ENCODE measurements around the gene PPT2.

PPT2 gene

DNA sequence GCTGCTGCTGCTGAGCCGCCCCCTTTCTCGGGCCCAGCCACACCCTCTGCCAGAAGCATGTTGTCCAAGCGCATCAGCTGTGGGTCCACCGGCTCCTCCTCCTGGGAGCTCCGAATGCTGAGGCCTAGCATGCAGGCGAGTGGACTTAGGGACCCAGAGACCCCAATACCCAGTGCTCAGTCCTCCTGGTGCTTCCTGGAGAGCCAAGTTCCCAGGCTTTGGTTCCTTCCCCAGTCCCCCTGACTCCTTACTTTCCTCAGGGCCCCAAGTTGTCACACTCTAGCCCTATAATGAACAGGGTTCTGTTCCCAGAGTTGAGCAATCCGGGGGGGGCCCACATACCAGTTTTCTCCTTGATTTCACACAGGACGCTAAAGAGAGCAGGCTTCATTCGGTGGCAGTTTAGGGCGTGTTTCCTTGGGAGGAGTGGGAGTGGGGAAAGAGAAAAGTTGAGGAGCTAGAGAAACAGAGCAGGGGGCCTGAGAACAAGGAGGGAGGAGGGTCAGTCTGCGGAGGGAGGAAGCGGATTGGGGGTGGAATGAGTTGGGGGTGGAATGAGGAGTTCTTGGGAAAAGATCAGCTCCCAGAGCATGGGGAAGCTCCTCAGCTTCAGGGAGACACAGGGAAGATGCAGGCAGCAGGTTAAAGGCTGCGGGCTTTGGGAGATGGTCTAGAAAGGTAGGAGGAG is 34.6 kb downstream of the PPT2 start:
- Histone ChIP-seq H3K27me3 (replicated peaks in 2 of 5; ENCODE audit: control insufficient read depth in 4 of 5, insufficient read depth in 5 of 5, low read length in 4 of 5) (no peaks in the 10 kb centered on the region), H3K4me3 (ENCODE audit: control insufficient read depth in 1 of 7, extremely low read depth in 1 of 7, insufficient read depth in 4 of 7, low read depth in 2 of 7, low read length in 6 of 7) (peak overlapping the region; percentile 51 to 90 (median 82)), H3K4me1 (ENCODE audit: control extremely low read depth in 1 of 4, control insufficient read depth in 4 of 4, insufficient read depth in 4 of 4, low read length in 3 of 4) (peaks cover 9 to 63% (median 61%) of the 10 kb centered on the region in 4 experiments), H3K27ac (ENCODE audit: insufficient read depth in 1 of 2, low read depth in 1 of 2, low read length in 2 of 2, poor library complexity in 1 of 2, severe bottlenecking in 2 of 2) (peak overlapping the region; percentile 87 to 93), H3K9me3 (ENCODE audit: control extremely low read depth in 1 of 5, control insufficient read depth in 4 of 5, insufficient read depth in 2 of 5, low read depth in 1 of 5, low read length in 4 of 5) (no peaks in the 10 kb centered on the region), H3K36me3 (ENCODE audit: control insufficient read depth in 4 of 4, insufficient read depth in 4 of 4, low read length in 3 of 4) (peaks cover 5 to 39% (median 19%) of the 10 kb centered on the region in 4 experiments)
- WGBS (ENCODE audit: insufficient coverage) = 34% methylated on average over 5 of the region's 13 CpGs
- POLR2A ChIA-PET = interaction anchor here (1.1 to 1.2 kb wide), 2 partner anchors 9 to 783 kb away, joined by 3 to 5 read pairs; no protein-coding TSS in a partner anchor
- CTCF ChIA-PET = interaction anchor here (2.9 kb wide), 1 partner anchor 9 kb away, joined by 9 read pairs; no protein-coding TSS in a partner anchor
- no peak for DNase-seq

DNA sequence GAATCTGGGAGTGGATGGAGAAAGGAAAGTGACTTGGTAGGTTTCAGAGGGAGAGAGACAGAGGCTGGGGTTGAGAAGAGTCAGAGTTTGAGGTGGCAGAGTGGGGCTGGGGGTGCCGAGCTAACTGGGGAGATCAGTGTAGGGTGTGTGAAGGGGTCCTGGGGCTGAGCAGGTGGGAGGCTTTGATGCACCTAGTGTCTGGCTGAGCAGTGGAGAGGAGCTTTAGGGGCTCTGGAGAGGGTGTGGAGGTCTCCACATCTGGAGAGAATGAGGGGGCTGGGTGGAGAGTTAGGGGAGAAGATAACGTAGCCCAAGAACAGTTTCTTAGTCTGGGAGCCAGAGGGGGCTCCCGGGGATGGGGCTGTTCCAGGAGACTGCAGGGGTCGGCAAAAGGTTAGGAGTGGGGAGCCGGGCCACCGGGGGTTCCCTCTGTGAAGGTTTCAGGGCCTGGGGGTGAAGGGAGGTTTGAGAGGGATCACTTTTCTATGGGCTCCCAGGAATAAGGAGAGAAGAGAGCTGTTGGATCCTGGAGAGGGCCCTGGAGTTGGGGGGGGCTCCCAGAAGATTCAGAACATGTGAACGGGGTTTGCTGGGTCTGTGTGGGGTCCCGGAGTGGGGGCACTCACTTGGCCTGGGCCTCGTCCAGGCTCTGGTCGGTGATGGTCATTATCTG is 35.3 kb downstream of the PPT2 start:
- Histone ChIP-seq H3K36me3 (ENCODE audit: control insufficient read depth in 4 of 4, insufficient read depth in 4 of 4, low read length in 3 of 4) (peaks cover 2 to 32% (median 17%) of the 10 kb centered on the region in 4 experiments), H3K9me3 (ENCODE audit: control extremely low read depth in 1 of 5, control insufficient read depth in 4 of 5, insufficient read depth in 2 of 5, low read depth in 1 of 5, low read length in 4 of 5) (no peaks in the 10 kb centered on the region), H3K4me3 (ENCODE audit: control insufficient read depth in 1 of 7, extremely low read depth in 1 of 7, insufficient read depth in 4 of 7, low read depth in 2 of 7, low read length in 6 of 7) (peak overlapping the region; percentile 51 to 90 (median 82)), H3K27me3 (replicated peaks in 2 of 5; ENCODE audit: control insufficient read depth in 4 of 5, insufficient read depth in 5 of 5, low read length in 4 of 5) (no peaks in the 10 kb centered on the region), H3K4me1 (ENCODE audit: control extremely low read depth in 1 of 4, control insufficient read depth in 4 of 4, insufficient read depth in 4 of 4, low read length in 3 of 4) (peaks cover 15 to 70% (median 68%) of the 10 kb centered on the region in 4 experiments), H3K27ac (ENCODE audit: insufficient read depth in 1 of 2, low read depth in 1 of 2, low read length in 2 of 2, poor library complexity in 1 of 2, severe bottlenecking in 2 of 2) (peak overlapping the region; percentile 87 to 93)
- ChIA-PET POLR2A (interaction anchor here (1.1 to 1.2 kb wide), 2 partner anchors 10 to 783 kb away, joined by 3 to 5 read pairs; no protein-coding TSS in a partner anchor), CTCF (interaction anchor here (2.9 kb wide), 1 partner anchor 10 kb away, joined by 9 read pairs; no protein-coding TSS in a partner anchor)
- no peak for DNase-seq
- 7% methylated on average over 5 of the region's 10 CpGs for WGBS (ENCODE audit: insufficient coverage)

DNA sequence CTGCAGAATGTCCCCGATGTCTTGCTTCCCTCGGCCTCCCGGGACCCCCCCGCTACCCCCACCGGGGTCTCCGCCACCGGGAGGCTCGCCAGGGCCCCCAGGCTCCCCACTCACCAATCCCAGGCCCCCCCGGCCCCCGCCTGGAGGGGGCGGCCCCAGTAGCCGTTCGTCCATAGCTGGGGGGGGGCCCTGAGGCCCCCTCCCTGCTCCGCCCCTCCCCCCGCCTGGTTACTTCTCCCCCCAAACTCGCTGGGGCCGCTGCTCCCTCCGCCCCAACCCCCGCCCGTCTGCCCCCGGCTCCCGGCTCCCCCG is 35.8 kb downstream of the PPT2 start:
- Histone ChIP-seq H3K4me1 (ENCODE audit: control extremely low read depth in 1 of 4, control insufficient read depth in 4 of 4, insufficient read depth in 4 of 4, low read length in 3 of 4) (peaks cover 18 to 75% (median 72%) of the 10 kb centered on the region in 4 experiments), H3K27ac (ENCODE audit: insufficient read depth in 1 of 2, low read depth in 1 of 2, low read length in 2 of 2, poor library complexity in 1 of 2, severe bottlenecking in 2 of 2) (peak overlapping the region; percentile 87 to 93), H3K9me3 (ENCODE audit: control extremely low read depth in 1 of 5, control insufficient read depth in 4 of 5, insufficient read depth in 2 of 5, low read depth in 1 of 5, low read length in 4 of 5) (no peaks in the 10 kb centered on the region), H3K4me3 (ENCODE audit: control insufficient read depth in 1 of 7, extremely low read depth in 1 of 7, insufficient read depth in 4 of 7, low read depth in 2 of 7, low read length in 6 of 7) (peak overlapping the region; percentile 51 to 90 (median 82)), H3K27me3 (replicated peaks in 2 of 5; ENCODE audit: control insufficient read depth in 4 of 5, insufficient read depth in 5 of 5, low read length in 4 of 5) (no peaks in the 10 kb centered on the region), H3K36me3 (ENCODE audit: control insufficient read depth in 4 of 4, insufficient read depth in 4 of 4, low read length in 3 of 4) (peaks cover 0 to 29% (median 15%) of the 10 kb centered on the region in 4 experiments)
- ChIA-PET POLR2A (interaction anchor here (1.1 to 1.7 kb wide), 3 partner anchors 10 to 35 kb away, joined by 3 to 6 read pairs (median 5); no protein-coding TSS in a partner anchor), CTCF (interaction anchor here (0.8 to 2.9 kb wide), 2 partner anchors 10 to 19 kb away, joined by 3 to 9 read pairs; no protein-coding TSS in a partner anchor)
- no peak for DNase-seq
- WGBS (ENCODE audit: insufficient coverage) = 0% methylated on average over 7 of the region's 23 CpGs

DNA sequence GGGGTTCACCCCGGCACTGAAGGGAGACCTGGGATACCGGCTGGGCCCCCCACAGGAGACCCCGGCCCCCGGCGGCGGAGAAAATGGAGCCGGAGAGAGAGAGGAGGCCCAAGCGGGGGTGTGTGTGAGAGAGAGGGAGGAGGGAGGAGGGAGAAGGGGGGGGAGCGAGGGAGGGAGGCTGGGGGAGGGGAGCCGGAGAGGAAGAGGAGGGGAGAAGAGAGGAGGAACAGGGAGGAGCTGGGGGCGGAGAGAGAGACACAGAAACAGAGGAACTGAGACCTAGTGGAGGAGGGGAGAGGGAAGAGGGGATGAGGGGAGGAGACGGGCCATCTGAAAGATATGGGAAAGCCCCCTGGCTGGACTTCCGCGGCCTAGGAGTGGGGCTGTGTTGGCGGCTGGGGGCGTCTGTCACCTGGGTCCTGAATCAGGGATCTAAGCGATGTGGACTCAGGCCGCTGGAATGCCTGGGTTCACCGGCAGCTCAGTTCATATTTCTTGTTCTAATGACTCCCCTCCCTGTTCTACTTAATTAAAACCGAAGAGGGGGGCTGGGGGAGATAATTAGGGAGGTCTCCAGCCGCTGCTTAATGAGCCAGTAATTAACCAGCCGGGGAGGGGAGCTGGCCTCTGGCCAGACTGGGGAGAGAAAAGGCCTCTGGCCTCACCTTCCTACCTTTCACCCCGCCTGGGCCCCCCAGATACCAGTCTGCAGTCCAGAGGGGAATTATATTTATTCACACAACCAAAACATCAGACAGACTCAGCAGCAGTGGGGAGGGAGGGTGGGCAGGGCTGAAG is 36.3 kb downstream of the PPT2 start, which contains the start of gene PBX2:
TSS of gene PBX2 (minus strand) at position 149 of the 798 bp plus-strand sequence. CDS start 287 bp downstream, outside the sequence.
- peak within 1 kb of the TSS; percentile 51 to 90 (median 82) for H3K4me3 ChIP-seq (ENCODE audit: control insufficient read depth in 1 of 7, extremely low read depth in 1 of 7, insufficient read depth in 4 of 7, low read depth in 2 of 7, low read length in 6 of 7)
- H3K9me3 ChIP-seq (ENCODE audit: control extremely low read depth in 1 of 5, control insufficient read depth in 4 of 5, insufficient read depth in 2 of 5, low read depth in 1 of 5, low read length in 4 of 5) = no peaks in the 10 kb centered on the region
- no peaks in the 10 kb centered on the region for H3K27me3 ChIP-seq (replicated peaks in 2 of 5; ENCODE audit: control insufficient read depth in 4 of 5, insufficient read depth in 5 of 5, low read length in 4 of 5)
- H3K36me3 ChIP-seq (ENCODE audit: control insufficient read depth in 4 of 4, insufficient read depth in 4 of 4, low read length in 3 of 4) = peaks cover 0 to 29% (median 15%) of the 10 kb centered on the region in 4 experiments
- CTCF ChIA-PET = interaction anchor here (0.8 to 2.9 kb wide), 6 partner anchors 8 to 25 kb away, joined by 3 to 9 read pairs (median 4); no protein-coding TSS in a partner anchor
- peak within 1 kb of the TSS; percentile 87 to 93 for H3K27ac ChIP-seq (ENCODE audit: insufficient read depth in 1 of 2, low read depth in 1 of 2, low read length in 2 of 2, poor library complexity in 1 of 2, severe bottlenecking in 2 of 2)
- WGBS (ENCODE audit: insufficient coverage) = 0% methylated on average over 11 of the region's 23 CpGs
- peak; percentile 88 to 93 (median 93) for DNase-seq
- H3K4me1 ChIP-seq (ENCODE audit: control extremely low read depth in 1 of 4, control insufficient read depth in 4 of 4, insufficient read depth in 4 of 4, low read length in 3 of 4) = peaks cover 22 to 81% (median 78%) of the 10 kb centered on the region in 4 experiments
- POLR2A ChIA-PET = interaction anchor here (1.2 to 1.7 kb wide), 3 partner anchors 7 to 36 kb away, joined by 3 to 6 read pairs (median 3); no protein-coding TSS in a partner anchor

DNA sequence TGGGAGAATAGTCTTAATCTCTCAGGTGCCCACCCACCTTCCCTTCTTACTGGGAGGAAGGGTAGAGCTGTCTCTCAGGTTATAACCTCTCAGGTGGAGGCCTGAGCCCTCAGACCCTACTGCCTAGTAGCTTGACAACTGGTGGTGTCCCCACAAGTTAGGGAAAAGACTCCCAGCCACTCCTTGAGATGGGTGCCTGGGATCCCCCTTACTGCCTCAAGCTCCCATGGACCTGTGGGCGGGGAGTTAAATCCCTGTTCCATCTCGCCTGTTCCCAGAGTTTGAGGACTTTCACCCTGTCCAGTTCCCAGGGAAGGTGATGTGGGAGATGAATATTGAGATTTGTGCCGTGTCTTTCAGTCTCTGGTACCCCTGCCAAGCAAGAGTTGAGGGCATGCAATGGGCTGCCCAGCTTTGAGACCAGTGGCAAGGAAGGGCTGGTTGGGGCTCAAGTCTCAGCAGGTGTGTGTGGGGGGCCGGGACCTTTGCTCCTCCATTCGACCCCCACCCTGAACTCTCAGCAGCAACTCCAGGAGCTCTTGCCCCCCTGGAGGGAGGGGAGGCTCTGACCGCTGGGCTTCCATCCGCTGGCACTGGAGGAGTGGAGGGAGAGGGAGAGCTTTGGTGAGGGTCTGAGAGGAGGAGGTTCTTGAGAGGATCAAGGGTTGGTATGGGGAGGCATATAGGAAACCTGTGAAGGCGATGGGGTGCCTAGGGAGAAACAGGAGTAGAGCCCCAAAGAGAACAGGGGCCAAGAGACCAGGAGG is 37.2 kb downstream of the PPT2 start:
- ChIA-PET POLR2A (interaction anchor here (1.2 to 1.7 kb wide), 3 partner anchors 8 to 36 kb away, joined by 3 to 6 read pairs (median 3); no protein-coding TSS in a partner anchor), CTCF (interaction anchor here (1.0 to 1.7 kb wide), 5 partner anchors 9 to 72 kb away, joined by 3 to 6 read pairs (median 3); no protein-coding TSS in a partner anchor)
- Histone ChIP-seq H3K4me3 (ENCODE audit: control insufficient read depth in 1 of 7, extremely low read depth in 1 of 7, insufficient read depth in 4 of 7, low read depth in 2 of 7, low read length in 6 of 7) (peak overlapping the region in 6 of 7 experiments; percentile 67 to 89 (median 79)), H3K36me3 (ENCODE audit: control insufficient read depth in 4 of 4, insufficient read depth in 4 of 4, low read length in 3 of 4) (peaks cover 0 to 27% (median 13%) of the 10 kb centered on the region in 4 experiments), H3K9me3 (ENCODE audit: control extremely low read depth in 1 of 5, control insufficient read depth in 4 of 5, insufficient read depth in 2 of 5, low read depth in 1 of 5, low read length in 4 of 5) (no peaks in the 10 kb centered on the region), H3K27ac (ENCODE audit: insufficient read depth in 1 of 2, low read depth in 1 of 2, low read length in 2 of 2, poor library complexity in 1 of 2, severe bottlenecking in 2 of 2) (peak overlapping the region; percentile 87 to 93), H3K4me1 (ENCODE audit: control extremely low read depth in 1 of 4, control insufficient read depth in 4 of 4, insufficient read depth in 4 of 4, low read length in 3 of 4) (peaks cover 22 to 84% (median 80%) of the 10 kb centered on the region in 4 experiments), H3K27me3 (replicated peaks in 2 of 5; ENCODE audit: control insufficient read depth in 4 of 5, insufficient read depth in 5 of 5, low read length in 4 of 5) (no peaks in the 10 kb centered on the region)
- no peak for DNase-seq
- 85% methylated on average over 3 of the region's 8 CpGs for WGBS (ENCODE audit: insufficient coverage)
